ENCODE data around the gene ULK1. TPM values are rescaled to one million over a fixed set of nuclear protein-coding genes. Genes with fewer than 3 reads are reported as not detected.
A peak's percentile ranks its signal among the peaks of the same experiment; 100 is the strongest.

Gene ULK1
- total RNA-seq, 1 experiment from 2014 or later, result 3.0 TPM

GRCh38 chr12:131919366-131920156 lies 25.1 kb downstream of the ULK1 start:
- DNase-seq (ENCODE audit: low read depth), result no peak

DNA sequence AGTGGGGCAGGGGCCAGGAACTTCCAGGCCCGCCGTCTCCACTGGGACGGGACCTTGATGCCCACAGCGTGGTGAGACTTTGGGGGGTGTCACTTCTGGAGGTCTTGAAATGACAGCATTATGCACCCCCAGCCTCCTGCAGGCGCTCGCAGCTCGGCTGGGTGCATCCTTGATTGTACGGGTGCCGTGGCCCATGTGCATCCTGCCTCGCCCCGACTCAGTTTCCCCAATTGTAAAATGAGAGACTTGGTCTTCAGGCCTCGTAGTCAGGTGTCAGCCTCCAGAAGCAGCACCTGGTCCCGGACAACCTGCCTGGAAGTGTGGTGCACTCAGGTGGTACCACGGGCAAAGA lies 25.7 kb downstream of the ULK1 start:
- no peak for DNase-seq (ENCODE audit: low read depth)

DNA sequence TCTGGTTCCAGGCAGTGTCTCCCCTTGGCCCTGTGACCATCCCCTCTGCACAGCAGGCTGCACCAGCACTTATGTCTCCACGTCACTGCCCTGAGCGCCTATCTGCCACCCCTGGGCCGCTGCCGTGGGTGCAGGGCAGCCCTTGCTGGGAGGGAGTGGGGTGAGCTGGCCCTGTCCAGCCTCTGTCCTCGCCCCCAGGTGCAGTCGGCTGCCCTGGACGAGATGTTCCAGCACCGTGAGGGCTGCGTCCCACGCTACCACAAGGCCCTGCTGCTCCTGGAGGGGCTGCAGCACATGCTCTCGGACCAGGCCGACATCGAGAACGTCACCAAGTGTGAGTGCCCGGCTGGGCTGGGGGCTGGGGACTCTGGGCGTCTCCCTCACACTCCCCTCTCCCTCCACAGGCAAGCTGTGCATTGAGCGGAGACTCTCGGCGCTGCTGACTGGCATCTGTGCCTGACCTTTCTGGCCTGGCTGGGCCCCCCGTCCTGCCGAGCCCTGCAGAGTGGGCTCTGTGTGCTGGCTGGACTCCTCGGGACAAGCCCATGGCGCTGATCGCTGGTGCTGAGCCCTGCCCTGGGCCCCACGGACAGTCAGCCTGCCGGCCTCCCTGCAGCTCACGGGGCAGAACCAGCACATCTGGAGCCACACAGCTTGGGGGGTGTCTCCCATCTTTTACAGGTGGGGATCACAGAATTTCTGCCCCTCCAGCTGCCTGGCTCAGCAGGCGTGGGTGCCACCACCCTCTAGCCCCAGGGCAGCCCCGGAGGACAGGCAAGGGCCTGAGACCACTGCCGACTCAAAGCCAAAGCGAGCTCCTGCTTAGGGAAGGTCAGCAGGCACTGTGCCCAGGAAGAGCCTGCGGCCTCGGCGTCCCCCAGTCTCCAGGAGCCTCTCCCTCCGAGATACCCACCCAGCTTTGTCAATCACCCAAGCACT lies 26.7 kb downstream of the ULK1 start:
- no peak for DNase-seq (ENCODE audit: low read depth)

DNA sequence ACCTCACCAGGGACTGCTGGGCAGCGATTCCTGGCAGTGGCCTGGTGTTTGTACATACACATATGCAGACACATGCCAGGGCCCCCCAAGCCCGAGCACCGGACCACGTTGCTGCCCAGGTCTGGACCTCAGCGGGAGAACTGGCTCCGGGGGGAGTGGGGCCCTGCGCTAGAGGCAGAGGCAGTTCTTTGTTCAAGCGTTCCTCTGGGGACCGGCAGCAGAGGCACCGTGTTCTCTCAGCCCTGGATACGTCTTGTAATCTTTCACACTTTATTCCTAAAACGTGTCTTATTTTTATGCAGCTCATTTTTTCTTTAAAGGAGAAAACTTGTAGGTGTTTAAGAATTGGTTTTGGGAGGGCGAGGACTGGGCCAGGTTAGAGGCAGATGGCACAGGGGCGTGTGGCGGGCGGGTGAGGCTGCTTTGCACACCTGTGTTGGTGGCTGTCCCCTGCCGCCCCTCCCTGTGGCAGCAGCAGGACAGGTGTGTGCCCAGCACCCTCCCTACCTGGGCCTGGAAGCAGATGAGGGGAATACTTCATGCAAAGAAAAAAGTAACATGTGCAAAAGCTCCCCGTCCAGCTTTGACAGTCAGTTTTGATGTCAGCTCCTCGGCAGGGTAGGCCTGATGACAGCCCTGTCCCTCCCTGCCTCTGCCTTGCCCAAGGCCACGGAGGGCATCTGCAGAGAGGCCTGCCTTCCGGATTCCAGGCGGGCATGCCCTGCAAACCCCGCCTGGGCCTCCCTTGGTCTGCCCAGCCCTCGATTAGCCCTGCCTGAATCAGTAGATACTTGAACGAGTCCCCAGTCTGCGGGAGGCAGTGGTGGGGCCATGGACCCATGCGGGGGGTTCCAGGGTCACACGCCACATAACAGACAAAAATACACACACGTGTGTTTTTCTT lies 27.7 kb downstream of the ULK1 start:
- DNase-seq (ENCODE audit: low read depth), result no peak

DNA sequence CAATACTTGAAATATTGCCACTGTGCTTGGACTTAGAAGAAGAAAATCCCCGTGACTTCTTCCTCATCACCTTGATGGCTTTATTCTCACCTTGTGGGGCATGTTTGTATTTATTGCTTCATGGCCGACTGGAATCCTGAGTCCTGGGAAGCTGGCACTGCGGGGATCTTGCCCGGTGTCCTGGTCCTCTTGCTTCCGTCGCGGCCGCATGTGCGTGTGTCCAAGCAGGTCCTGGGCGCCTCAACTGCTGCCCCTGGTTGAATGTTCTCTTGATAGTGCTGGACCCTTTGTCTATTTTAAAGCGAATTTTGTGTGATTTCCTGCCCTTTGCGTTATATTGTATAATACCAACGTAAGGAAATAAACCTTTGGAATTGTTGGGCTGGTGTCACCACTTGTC lies 28.4 kb downstream of the ULK1 start:
- DNase-seq (ENCODE audit: low read depth), result no peak

GRCh38 chr12:131923260-131923659 lies 28.8 kb downstream of the ULK1 start:
- no peak for DNase-seq (ENCODE audit: low read depth)

DNA sequence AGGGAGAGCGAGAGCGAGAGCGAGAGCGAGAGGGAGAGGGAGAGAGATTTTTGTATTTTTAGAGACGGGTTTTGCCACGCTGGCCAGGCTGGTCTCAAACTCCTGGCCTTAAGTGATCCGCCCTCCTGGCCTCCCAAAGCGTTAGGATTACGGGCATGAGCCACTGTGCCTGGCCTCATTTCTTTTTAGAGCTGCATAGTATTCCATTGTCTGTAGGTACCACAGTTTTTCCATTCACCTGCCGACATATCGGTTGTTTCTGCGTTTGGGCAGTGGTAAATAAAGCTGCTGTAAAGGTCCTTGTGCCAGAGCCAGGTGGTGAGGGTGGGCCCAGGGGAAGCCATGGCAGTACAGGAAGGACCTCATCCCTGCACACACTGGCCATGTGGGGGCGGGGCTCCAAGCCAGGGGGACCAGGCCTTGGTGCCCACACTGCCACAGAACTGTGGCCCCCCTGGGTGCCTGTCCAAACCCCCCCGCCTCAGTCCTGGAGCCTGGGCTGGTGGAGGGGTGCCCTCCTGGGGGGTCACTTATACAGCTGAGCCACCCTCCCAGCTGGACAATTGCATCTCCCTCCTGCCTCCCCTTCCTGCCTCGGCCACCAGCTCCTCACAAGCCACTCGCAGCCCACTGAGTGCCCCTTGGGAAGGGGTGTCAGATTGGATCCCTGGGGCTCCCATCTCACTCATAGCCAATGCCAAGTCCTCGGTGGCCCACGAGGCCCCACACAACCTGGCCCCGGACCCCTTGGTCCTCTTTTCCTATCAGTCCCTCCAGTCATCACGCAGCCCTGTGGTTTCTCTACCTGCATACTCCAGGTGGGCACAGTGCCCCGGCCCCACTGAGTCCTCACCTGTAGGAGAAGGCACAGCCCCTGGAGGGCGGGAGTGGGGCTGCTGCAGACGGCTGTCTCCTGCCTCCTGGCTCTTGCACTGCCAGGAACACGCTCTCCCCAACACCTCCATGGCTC lies 33.0 kb downstream of the ULK1 start:
- no peak for DNase-seq (ENCODE audit: low read depth)

DNA sequence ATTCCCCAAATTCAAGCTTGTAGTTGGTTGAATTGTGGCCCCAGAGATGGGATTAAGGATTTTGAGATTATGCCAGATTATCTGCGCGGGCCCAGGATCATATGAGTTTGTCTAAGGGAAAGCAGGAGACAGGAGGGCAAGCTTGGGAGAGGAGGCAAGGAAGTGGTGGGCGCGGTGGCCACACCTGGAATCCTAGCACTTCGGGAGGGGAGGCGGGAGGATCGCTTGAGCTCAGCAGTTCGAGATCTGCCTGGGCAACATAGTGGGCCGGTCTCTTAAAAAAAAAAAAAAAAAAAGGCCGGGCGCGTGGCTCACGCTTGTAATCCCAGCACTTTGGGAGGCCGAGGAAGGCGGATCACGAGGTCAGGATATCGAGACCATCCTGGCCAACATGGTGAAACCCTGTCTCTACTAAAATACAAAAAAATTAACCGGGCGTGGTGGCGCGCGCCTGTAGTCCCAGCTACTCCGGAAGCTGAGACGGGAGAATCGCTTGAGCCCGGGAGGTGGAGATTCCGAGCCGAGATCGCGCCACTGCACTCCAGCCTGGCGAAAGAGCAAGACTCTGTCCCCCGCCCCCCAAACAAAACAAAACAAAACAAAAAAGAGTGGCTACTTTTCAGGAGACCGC lies 33.8 kb downstream of the ULK1 start:
- no peak for DNase-seq (ENCODE audit: low read depth)

GRCh38 chr12:131928711-131929580 lies 34.5 kb downstream of the ULK1 start, which contains the start of gene PUS1:
Gene PUS1, plus strand, starts transcription at chr12:131929276. Its CDS starts 447 bp downstream, at chr12:131929723.
- peak; percentile 92 for DNase-seq (ENCODE audit: low read depth)

GRCh38 chr12:131929581-131930456 lies 35.4 kb downstream of the ULK1 start:
- DNase-seq (ENCODE audit: low read depth), result no peak

DNA sequence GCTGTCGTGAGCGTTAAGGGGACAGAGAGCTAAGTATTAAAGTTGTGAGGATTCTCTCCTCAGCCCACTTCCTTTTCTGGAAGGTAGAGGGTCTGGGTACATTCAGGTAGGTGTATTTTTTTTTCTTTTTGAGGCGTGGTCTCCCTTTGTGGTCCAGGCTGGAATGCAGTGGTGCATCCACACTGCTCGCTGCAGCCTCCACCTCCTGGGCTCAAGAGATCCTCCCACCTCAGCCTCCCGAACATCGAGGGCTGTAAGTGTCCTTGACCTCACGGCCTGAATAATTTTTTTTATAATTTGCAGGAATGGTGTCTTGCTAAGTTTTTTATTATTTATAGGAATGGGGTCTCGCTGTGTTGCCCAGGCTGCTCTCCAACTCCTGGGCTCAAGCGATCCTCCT lies 36.1 kb downstream of the ULK1 start:
- DNase-seq (ENCODE audit: low read depth), result no peak

- DNase-seq (ENCODE audit: low read depth), result no peak
These were observed 39.0 kb downstream of the ULK1 start for GRCh38 chr12:131933387-131933786.

GRCh38 chr12:131934535-131934934 lies 40.1 kb downstream of the ULK1 start:
- no peak for DNase-seq (ENCODE audit: low read depth)

- DNase-seq (ENCODE audit: low read depth), result no peak
These were observed 43.7 kb downstream of the ULK1 start for GRCh38 chr12:131938082-131938481.

DNA sequence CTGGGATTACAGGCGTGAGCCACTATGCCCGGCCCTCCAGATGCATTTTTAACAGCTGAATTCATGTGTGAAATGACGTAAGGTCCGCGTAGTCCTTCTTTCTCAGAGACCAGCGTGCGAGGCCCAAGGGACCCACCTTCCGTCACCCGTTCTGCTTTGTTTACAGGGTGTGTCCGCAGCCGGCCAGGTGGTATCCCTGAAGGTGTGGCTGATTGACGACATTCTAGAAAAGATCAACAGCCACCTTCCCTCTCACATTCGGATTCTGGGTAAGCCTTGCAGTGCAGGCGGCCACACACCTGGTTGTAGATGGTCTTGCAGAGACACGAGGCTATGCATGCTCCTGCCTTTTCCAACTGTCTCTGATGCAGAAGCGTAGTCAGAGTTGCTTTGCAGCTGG lies 44.6 kb downstream of the ULK1 start:
- no peak for DNase-seq (ENCODE audit: low read depth)

- DNase-seq (ENCODE audit: low read depth), result no peak
These were observed 45.7 kb downstream of the ULK1 start for GRCh38 chr12:131940141-131940547.

DNA sequence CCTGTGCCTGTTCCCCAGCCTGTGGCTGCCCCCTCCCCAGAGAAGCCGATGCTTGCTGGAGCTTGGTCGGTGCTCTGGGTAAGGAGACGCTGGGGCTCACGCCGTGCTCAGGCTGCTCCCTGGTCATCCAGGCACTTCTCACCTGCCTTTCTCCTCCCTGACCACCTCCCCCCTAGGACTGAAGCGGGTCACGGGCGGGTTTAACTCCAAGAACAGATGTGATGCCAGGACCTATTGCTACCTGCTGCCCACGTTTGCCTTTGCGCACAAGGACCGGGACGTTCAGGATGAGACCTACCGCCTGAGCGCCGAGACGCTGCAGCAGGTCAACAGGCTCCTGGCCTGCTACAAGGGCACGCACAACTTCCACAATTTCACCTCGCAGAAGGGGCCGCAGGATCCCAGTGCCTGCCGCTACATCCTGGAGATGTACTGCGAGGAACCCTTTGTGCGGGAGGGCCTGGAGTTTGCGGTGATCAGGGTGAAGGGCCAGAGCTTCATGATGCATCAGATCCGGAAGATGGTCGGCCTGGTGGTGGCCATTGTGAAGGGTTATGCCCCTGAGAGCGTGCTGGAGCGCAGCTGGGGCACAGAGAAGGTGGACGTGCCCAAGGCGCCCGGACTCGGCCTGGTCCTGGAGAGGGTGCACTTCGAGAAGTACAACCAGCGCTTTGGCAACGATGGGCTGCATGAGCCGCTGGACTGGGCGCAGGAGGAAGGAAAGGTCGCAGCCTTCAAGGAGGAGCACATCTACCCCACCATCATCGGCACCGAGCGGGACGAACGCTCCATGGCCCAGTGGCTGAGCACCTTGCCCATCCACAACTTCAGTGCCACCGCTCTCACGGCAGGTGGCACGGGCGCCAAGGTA lies 46.9 kb downstream of the ULK1 start:
- no peak for DNase-seq (ENCODE audit: low read depth)
